NCI-H345 treated with DMSO at 0.1 percent for 48 hours (cell line): ENCODE data around the gene KLHDC8B.

ENCODE experiments used
- DNase-seq: peaks from one replicate; lab custom pipeline; 2025; ENCODE audit not compliant: unreplicated experiment; lab: John Stamatoyannopoulos, UW

Gene KLHDC8B

GRCh38 chr3:49171119-49171774 is at the start of gene KLHDC8B:
KLHDC8B (plus strand) TSS chr3:49171598; CDS start chr3:49172770, 1,172 bp downstream.
- peak; percentile 48 for DNase-seq

GRCh38 chr3:49122022-49122421 is 49.4 kb upstream of the KLHDC8B start:
- no peak for DNase-seq

- no peak for DNase-seq
Observed at GRCh38 chr3:49122451-49122850, 48.9 kb upstream of the KLHDC8B start.

GRCh38 chr3:49122886-49123545 is 48.4 kb upstream of the KLHDC8B start:
- DNase-seq = no peak

- no peak for DNase-seq
Observed at GRCh38 chr3:49123687-49124086, 47.7 kb upstream of the KLHDC8B start.

GRCh38 chr3:49124203-49124602 is 47.2 kb upstream of the KLHDC8B start:
- no peak for DNase-seq

- no peak for DNase-seq
Observed at GRCh38 chr3:49124991-49125670, 46.3 kb upstream of the KLHDC8B start.

- no peak for DNase-seq
Observed at GRCh38 chr3:49131040-49131439, 40.4 kb upstream of the KLHDC8B start.

- no peak for DNase-seq
Observed at GRCh38 chr3:49131576-49131975, 39.8 kb upstream of the KLHDC8B start.

- DNase-seq = no peak
Observed at GRCh38 chr3:49132073-49132436, 39.3 kb upstream of the KLHDC8B start.

GRCh38 chr3:49132437-49133225 is 38.8 kb upstream of the KLHDC8B start, which contains the start of gene LAMB2:
LAMB2 (minus strand) TSS chr3:49133050; CDS start chr3:49132867, 183 bp downstream.
- no peak for DNase-seq

GRCh38 chr3:49133226-49133951 is 38.0 kb upstream of the KLHDC8B start:
- DNase-seq = peak; percentile 27

GRCh38 chr3:49134471-49135265 is 36.7 kb upstream of the KLHDC8B start:
- DNase-seq = no peak

- DNase-seq = no peak
Observed at GRCh38 chr3:49135499-49135898, 35.9 kb upstream of the KLHDC8B start.

GRCh38 chr3:49140080-49140479 is 31.3 kb upstream of the KLHDC8B start:
- DNase-seq = no peak

- no peak for DNase-seq
Observed at GRCh38 chr3:49148159-49148558, 23.2 kb upstream of the KLHDC8B start.

- no peak for DNase-seq
Observed at GRCh38 chr3:49151610-49152009, 19.8 kb upstream of the KLHDC8B start.

- DNase-seq = no peak
Observed at GRCh38 chr3:49153349-49153912, 18.0 kb upstream of the KLHDC8B start.

- DNase-seq = no peak
Observed at GRCh38 chr3:49157289-49157688, 14.1 kb upstream of the KLHDC8B start.
